HG03039 (cell line): ENCODE measurements around the gene SNTG2.
"Not testable (repeated sequence)": the region's sequence is repeated elsewhere in the genome, so short reads cannot be mapped to it uniquely, and the experiment has no call there.

Experiments
- ATAC-seq: cut with Tn5 transposase; IDR thresholded peaks from one replicate; pipeline ENCODE4 v1.9.1; 2021; ENCODE audit warnings: mild to moderate bottlenecking, moderate library complexity; ENCODE audit not compliant: unreplicated experiment

The SNTG2 gene

GRCh38 chr2:1400943-1401735 lies 450.5 kb downstream of the SNTG2 start:
- ATAC-seq: no peak

- ATAC-seq: no peak
Observed at GRCh38 chr2:1402064-1402463, 451.4 kb downstream of the SNTG2 start.

GRCh38 chr2:1403565-1403964 lies 452.9 kb downstream of the SNTG2 start:
- ATAC-seq: no peak

GRCh38 chr2:1405124-1405523 lies 454.5 kb downstream of the SNTG2 start:
- no peak for ATAC-seq

GRCh38 chr2:1405967-1406366 lies 455.3 kb downstream of the SNTG2 start:
- ATAC-seq: no peak

- ATAC-seq: no peak
Observed at GRCh38 chr2:1406434-1406833, 455.8 kb downstream of the SNTG2 start.

GRCh38 chr2:1407950-1408675 lies 457.5 kb downstream of the SNTG2 start:
- no peak for ATAC-seq

- no peak for ATAC-seq
Observed at GRCh38 chr2:1413156-1413710, 462.6 kb downstream of the SNTG2 start, which contains the start of gene TPO. Gene TPO (plus strand): TSS chr2:1413463. CDS start chr2:1414409, 946 bp downstream.

GRCh38 chr2:1414121-1414520 lies 463.5 kb downstream of the SNTG2 start:
- ATAC-seq: no peak

- not testable (repeated sequence) for ATAC-seq
Observed at GRCh38 chr2:1414901-1415300, 464.3 kb downstream of the SNTG2 start.

GRCh38 chr2:1415501-1415900 lies 464.9 kb downstream of the SNTG2 start:
- ATAC-seq: no peak
